ENCODE results near the gene BMF.
"Not testable (repeated sequence)": the region's sequence is repeated elsewhere in the genome, so short reads cannot be mapped to it uniquely, and the experiment has no call there.

The BMF gene

GRCh38 chr15:40128766-40129660 lies 20.3 kb upstream of the BMF start:
- DNase-seq (ENCODE audit: low spot score): no peak

- no peak for DNase-seq (ENCODE audit: low spot score)
Measured at GRCh38 chr15:40125950-40126349, 17.3 kb upstream of the BMF start.

GRCh38 chr15:40124807-40125285 lies 16.2 kb upstream of the BMF start:
- not testable (repeated sequence) for DNase-seq (ENCODE audit: low spot score)

- DNase-seq (ENCODE audit: low spot score): not testable (repeated sequence)
Measured at GRCh38 chr15:40124333-40124732, 15.7 kb upstream of the BMF start.

- DNase-seq (ENCODE audit: low spot score): not testable (repeated sequence)
Measured at GRCh38 chr15:40123863-40124262, 15.2 kb upstream of the BMF start.

GRCh38 chr15:40122989-40123388 lies 14.3 kb upstream of the BMF start:
- DNase-seq (ENCODE audit: low spot score): not testable (repeated sequence)

- DNase-seq (ENCODE audit: low spot score): peak; percentile 46
Measured at GRCh38 chr15:40121911-40122638, 13.4 kb upstream of the BMF start.

GRCh38 chr15:40118473-40118872 lies 9.8 kb upstream of the BMF start:
- DNase-seq (ENCODE audit: low spot score): no peak

GRCh38 chr15:40115670-40116093 lies 7.0 kb upstream of the BMF start:
- peak; percentile 47 for DNase-seq (ENCODE audit: low spot score)

- DNase-seq (ENCODE audit: low spot score): not testable (repeated sequence)
Measured at GRCh38 chr15:40115106-40115505, 6.4 kb upstream of the BMF start.

GRCh38 chr15:40114218-40114617 lies 5.5 kb upstream of the BMF start:
- no peak for DNase-seq (ENCODE audit: low spot score)

GRCh38 chr15:40112789-40113188 lies 4.1 kb upstream of the BMF start:
- DNase-seq (ENCODE audit: low spot score): no peak

GRCh38 chr15:40111888-40112287 lies 3.2 kb upstream of the BMF start:
- no peak for DNase-seq (ENCODE audit: low spot score)

- no peak for DNase-seq (ENCODE audit: low spot score)
Measured at GRCh38 chr15:40110866-40111550, 2.3 kb upstream of the BMF start.

- no peak for DNase-seq (ENCODE audit: low spot score)
Measured at GRCh38 chr15:40108061-40108854, 421 bp downstream of the BMF start.

- DNase-seq (ENCODE audit: low spot score): no peak
Measured at GRCh38 chr15:40106203-40107161, 2.2 kb downstream of the BMF start.

GRCh38 chr15:40105517-40106202 lies 3.0 kb downstream of the BMF start:
- DNase-seq (ENCODE audit: low spot score): no peak

GRCh38 chr15:40104865-40105516 lies 3.7 kb downstream of the BMF start:
- DNase-seq (ENCODE audit: low spot score): peak; percentile 85

GRCh38 chr15:40104296-40104864 lies 4.3 kb downstream of the BMF start:
- DNase-seq (ENCODE audit: low spot score): no peak
